Loucy (cell line): Measurements from ENCODE around the gene PSMA2.

ENCODE experiments used
- H2AFZ ChIP-seq: fragments of 200-600 bp; sonication (generic); 2 replicates; pipeline ENCODE4 v1.6.0; 2016; ENCODE audit warnings: antibody characterized with exemption, mild to moderate bottlenecking, low read length, moderate library complexity
- H3F3A ChIP-seq: fragments of 200-600 bp; 2 replicates; pipeline ENCODE4 v1.6.0; 2016; ENCODE audit warnings: antibody characterized with exemption, low read depth, mild to moderate bottlenecking
- H3K27me3 ChIP-seq: fragments of 200-600 bp; sonication (generic); 2 replicates; pipeline ENCODE4 v1.6.1; 2014; ENCODE audit warnings: low read length, mild to moderate bottlenecking; ENCODE audit not compliant: insufficient read depth, poor library complexity, severe bottlenecking
- H3K36me3 ChIP-seq: fragments of 200-600 bp; sonication (generic); 2 replicates; pipeline ENCODE4 v1.6.1; 2016; ENCODE audit warnings: low read length; ENCODE audit not compliant: insufficient read depth
- H3K4me1 ChIP-seq: fragments of 200-600 bp; sonication (generic); 2 replicates; pipeline ENCODE4 v1.5.1; 2014; ENCODE audit warnings: low read length, mild to moderate bottlenecking; ENCODE audit not compliant: insufficient read depth, poor library complexity, severe bottlenecking
- H3K4me2 ChIP-seq: fragments of 200-600 bp; sonication (generic); 2 replicates; pipeline ENCODE4 v1.6.0; 2014; ENCODE audit warnings: antibody characterized with exemption, low read length, low read depth, mild to moderate bottlenecking; ENCODE audit not compliant: poor library complexity, severe bottlenecking
- H3K4me3 ChIP-seq: fragments of 200-600 bp; sonication (generic); 2 replicates; pipeline ENCODE4 v1.5.1; 2014; ENCODE audit warnings: low read length, mild to moderate bottlenecking, mixed read lengths; ENCODE audit not compliant: poor library complexity, severe bottlenecking
- H3K79me2 ChIP-seq: fragments of 200-600 bp; sonication (generic); 2 replicates; pipeline ENCODE4 v1.6.1; 2014; ENCODE audit warnings: low read length; ENCODE audit not compliant: insufficient read depth
- H3K9ac ChIP-seq: fragments of 200-600 bp; sonication (generic); 2 replicates; pipeline ENCODE4 v1.6.0; 2014; ENCODE audit warnings: mild to moderate bottlenecking, low read depth, low read length, moderate library complexity; ENCODE audit not compliant: poor library complexity, severe bottlenecking
- H3K9me2 ChIP-seq: fragments of 200-600 bp; sonication (generic); replicated peaks from 2 replicates; pipeline ENCODE4 v1.6.1; 2016; ENCODE audit warnings: low read depth, low read length, mixed read lengths
- H3K9me3 ChIP-seq: fragments of 200-600 bp; sonication (generic); 2 replicates; pipeline ENCODE4 v1.6.1; 2014; ENCODE audit warnings: mild to moderate bottlenecking, antibody characterized with exemption, low read length, low read depth; ENCODE audit not compliant: insufficient read depth
- H4K20me1 ChIP-seq: fragments of 200-600 bp; sonication (generic); 2 replicates; pipeline ENCODE4 v1.6.0; 2014; ENCODE audit warnings: antibody characterized with exemption, low read length, mild to moderate bottlenecking; ENCODE audit not compliant: insufficient read depth, poor library complexity, severe bottlenecking
- EZH2phosphoT487 ChIP-seq: fragments of 200-600 bp; IDR thresholded peaks from 2 replicates; pipeline ENCODE4 v1.6.1; 2018; ENCODE audit warnings: antibody characterized with exemption, mild to moderate bottlenecking, moderate library complexity, borderline replicate concordance
- TF ChIP-seq, protein P1 (sequence below): fragments of 200-600 bp; sonication (generic); conservative IDR thresholded peaks from 2 replicates; pipeline ENCODE4 v1.5.1; 2014; ENCODE audit warnings: mild to moderate bottlenecking, antibody characterized with exemption, low read length

PSMA2 gene

DNA sequence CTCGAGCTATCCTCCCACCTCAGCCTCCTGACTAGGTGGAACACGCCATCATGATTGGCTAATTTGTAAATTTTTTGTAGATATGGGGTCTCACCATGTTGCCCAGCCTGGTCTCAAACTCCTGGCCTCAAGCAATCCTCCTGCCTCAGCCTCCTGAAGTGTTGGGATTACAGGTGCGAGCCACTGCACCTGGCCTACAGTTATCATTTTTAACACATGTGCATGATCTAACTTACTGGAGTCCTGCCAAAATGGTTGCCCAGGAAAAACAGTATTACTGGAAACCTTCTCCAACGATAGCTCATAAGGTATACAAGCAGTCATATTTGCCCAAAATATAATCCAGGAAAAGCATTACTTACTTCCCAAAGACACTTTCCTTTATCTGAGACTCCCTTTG lies 20.4 kb upstream of the PSMA2 start:
- H3K79me2 ChIP-seq: no peaks in the 10 kb centered on the region
- H3K27me3 ChIP-seq: no peaks in the 10 kb centered on the region
- no peak overlapping the region for H3K4me3 ChIP-seq
- H3K36me3 ChIP-seq: no peaks in the 10 kb centered on the region
- H3F3A ChIP-seq: no peaks in the 10 kb centered on the region
- H2AFZ ChIP-seq: no peak overlapping the region
- H3K4me1 ChIP-seq: no peaks in the 10 kb centered on the region
- H3K4me2 ChIP-seq: no peak overlapping the region
- H3K9me2 ChIP-seq: no peaks in the 10 kb centered on the region; the same call in 1 of the 2 replicates
- TF ChIP-seq, protein P1, sequence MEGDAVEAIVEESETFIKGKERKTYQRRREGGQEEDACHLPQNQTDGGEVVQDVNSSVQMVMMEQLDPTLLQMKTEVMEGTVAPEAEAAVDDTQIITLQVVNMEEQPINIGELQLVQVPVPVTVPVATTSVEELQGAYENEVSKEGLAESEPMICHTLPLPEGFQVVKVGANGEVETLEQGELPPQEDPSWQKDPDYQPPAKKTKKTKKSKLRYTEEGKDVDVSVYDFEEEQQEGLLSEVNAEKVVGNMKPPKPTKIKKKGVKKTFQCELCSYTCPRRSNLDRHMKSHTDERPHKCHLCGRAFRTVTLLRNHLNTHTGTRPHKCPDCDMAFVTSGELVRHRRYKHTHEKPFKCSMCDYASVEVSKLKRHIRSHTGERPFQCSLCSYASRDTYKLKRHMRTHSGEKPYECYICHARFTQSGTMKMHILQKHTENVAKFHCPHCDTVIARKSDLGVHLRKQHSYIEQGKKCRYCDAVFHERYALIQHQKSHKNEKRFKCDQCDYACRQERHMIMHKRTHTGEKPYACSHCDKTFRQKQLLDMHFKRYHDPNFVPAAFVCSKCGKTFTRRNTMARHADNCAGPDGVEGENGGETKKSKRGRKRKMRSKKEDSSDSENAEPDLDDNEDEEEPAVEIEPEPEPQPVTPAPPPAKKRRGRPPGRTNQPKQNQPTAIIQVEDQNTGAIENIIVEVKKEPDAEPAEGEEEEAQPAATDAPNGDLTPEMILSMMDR: no peak
- TF ChIP-seq EZH2phosphoT487: no peak
- H4K20me1 ChIP-seq: no peaks in the 10 kb centered on the region
- no peak overlapping the region for H3K9ac ChIP-seq
- peaks cover 7% of the 10 kb centered on the region; the same call in 1 of the 2 replicates for H3K9me3 ChIP-seq

DNA sequence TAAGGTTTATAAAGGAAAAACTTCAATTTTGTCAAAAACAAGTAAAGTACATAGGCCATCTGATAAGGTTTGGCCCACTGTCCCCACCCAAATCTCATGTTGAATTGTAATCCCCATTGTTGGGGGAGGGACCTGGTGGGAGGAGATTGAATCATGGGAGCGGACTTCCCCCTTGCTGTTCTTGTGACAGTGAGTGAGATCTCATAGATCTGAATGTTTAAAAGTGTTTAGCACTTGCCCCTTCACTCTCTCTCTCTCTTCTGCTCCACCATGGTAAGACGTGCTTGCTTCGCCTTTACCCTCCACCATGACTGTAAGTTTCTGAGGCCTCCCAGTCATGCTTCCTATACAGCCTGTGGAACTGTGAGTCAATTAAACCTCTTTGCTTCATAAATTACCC lies 18.4 kb upstream of the PSMA2 start:
- Histone ChIP-seq H3K27me3 (no peaks in the 10 kb centered on the region), H3K36me3 (no peaks in the 10 kb centered on the region), H3K9me2 (no peaks in the 10 kb centered on the region; the same call in 1 of the 2 replicates), H3K4me1 (no peaks in the 10 kb centered on the region), H2AFZ (no peak overlapping the region), H3K9ac (no peak overlapping the region), H3F3A (no peaks in the 10 kb centered on the region), H3K79me2 (no peaks in the 10 kb centered on the region), H3K4me2 (no peak overlapping the region), H3K4me3 (no peak overlapping the region), H3K9me3 (no peaks in the 10 kb centered on the region), H4K20me1 (no peaks in the 10 kb centered on the region)
- TF ChIP-seq, protein P1: no peak
- no peak for TF ChIP-seq EZH2phosphoT487

DNA sequence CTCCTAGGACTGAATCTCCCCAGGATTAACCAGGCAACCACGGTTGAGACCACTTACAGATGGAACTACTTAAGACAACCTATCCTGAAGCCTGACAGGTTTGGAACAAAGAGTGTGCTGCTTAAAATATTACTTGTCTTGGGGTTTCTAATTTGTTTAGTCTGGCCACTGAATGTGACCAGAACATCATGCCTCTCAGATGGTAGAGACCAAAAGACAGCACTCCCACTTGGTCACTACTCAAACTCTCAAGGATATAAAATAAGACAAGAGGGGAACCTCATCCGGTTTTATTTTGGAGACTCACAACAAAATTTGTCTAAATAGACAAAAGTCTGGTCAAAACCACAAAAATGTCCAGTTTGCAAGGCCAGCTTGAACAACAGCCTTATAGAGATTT lies 15.5 kb upstream of the PSMA2 start:
- Histone ChIP-seq H3K4me3 (no peak overlapping the region), H3K79me2 (no peaks in the 10 kb centered on the region), H4K20me1 (no peaks in the 10 kb centered on the region), H3K4me1 (no peaks in the 10 kb centered on the region), H3K9ac (no peak overlapping the region), H2AFZ (no peak overlapping the region), H3F3A (no peaks in the 10 kb centered on the region), H3K9me3 (no peaks in the 10 kb centered on the region), H3K4me2 (no peak overlapping the region), H3K36me3 (no peaks in the 10 kb centered on the region), H3K27me3 (no peaks in the 10 kb centered on the region), H3K9me2 (no peaks in the 10 kb centered on the region)
- TF ChIP-seq, protein P1: no peak
- no peak for TF ChIP-seq EZH2phosphoT487
